Measurements from ENCODE around the gene ZNRD2. TPM values are rescaled to one million over a fixed set of nuclear protein-coding genes. Genes with fewer than 3 reads are reported as not detected.

ZNRD2 gene
- total and polyA plus RNA-seq, 4 donors = 21.7 to 42.5 (median 33.2) TPM

- 59 to 61% methylated on average over 36 to 37 of the region's 37 CpGs for WGBS, 2 donors
- intact Hi-C loops (cut with DNase I) = no loop called here
- Histone ChIP-seq H3K9me3 (ENCODE audit: control insufficient read depth, low read length) (no peaks in the 10 kb centered on the region), H3K4me1 (ENCODE audit: control insufficient read depth in 1 of 2, insufficient read depth in 2 of 2, low read length in 2 of 2) (no peaks in the 10 kb centered on the region), H3K4me3 (ENCODE audit: low read length in 2 of 2) (no peak overlapping the region), H3K27ac (ENCODE audit: low read depth in 1 of 2, low read length in 2 of 2) (no peak overlapping the region), H3K36me3 (ENCODE audit: control insufficient read depth in 1 of 2, insufficient read depth in 2 of 2, low read length in 1 of 2) (peaks cover 0 to 2% of the 10 kb centered on the region in 2 donors), H3K27me3 (ENCODE audit: control insufficient read depth in 1 of 2, insufficient read depth in 2 of 2, low read length in 1 of 2) (no peaks in the 10 kb centered on the region)
- DNase-seq (no peak), ATAC-seq (ENCODE audit: low FRiP score) (no peak)
Measured at GRCh38 chr11:65553301-65554001, 16.8 kb upstream of the ZNRD2 start.

GRCh38 chr11:65554057-65554818, 16.0 kb upstream of the ZNRD2 start:
- no peaks in the 10 kb centered on the region for H3K9me3 ChIP-seq (ENCODE audit: control insufficient read depth, low read length)

DNA sequence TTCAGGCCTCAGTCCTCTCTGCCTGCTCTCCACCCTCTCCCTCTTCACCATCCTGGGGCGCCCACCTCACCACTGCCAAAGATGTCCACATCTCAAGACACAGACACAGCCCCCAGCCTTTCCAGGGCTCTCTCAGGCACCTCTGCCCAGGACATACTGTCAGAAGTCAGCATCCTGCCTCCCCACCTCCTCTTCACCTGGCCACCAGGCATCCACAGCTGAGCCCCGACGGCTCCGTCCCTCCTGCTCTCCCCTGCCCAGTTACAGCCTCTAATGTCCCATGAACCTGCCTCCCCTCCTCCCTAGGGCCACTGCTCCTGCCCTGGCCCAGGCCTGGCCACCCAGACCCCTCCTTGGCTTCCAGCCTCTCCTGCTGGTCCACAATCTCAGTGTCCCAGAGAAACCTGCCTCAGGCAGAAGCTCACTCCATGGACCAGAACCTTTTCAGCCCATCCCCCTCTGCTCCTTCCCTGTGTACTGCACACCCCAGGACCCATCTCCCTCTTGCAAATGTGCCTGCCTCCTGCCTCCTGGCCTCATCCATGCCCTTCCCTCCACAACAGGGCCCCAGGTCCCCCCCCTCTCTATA, 15.3 kb upstream of the ZNRD2 start:
- DNase-seq = no peak
- Histone ChIP-seq H3K4me3 (ENCODE audit: low read length in 2 of 2) (no peak overlapping the region), H3K9me3 (ENCODE audit: control insufficient read depth, low read length) (no peaks in the 10 kb centered on the region), H3K4me1 (ENCODE audit: control insufficient read depth in 1 of 2, insufficient read depth in 2 of 2, low read length in 2 of 2) (no peaks in the 10 kb centered on the region), H3K27ac (ENCODE audit: low read depth in 1 of 2, low read length in 2 of 2) (no peak overlapping the region), H3K27me3 (ENCODE audit: control insufficient read depth in 1 of 2, insufficient read depth in 2 of 2, low read length in 1 of 2) (no peaks in the 10 kb centered on the region), H3K36me3 (ENCODE audit: control insufficient read depth in 1 of 2, insufficient read depth in 2 of 2, low read length in 1 of 2) (peaks cover 0 to 2% of the 10 kb centered on the region in 2 donors)
- WGBS, 2 donors = 56 to 68% methylated on average over 4 of the region's 4 CpGs
- intact Hi-C loops (cut with DNase I) = no loop called here
- ATAC-seq (ENCODE audit: low FRiP score) = no peak

More at GRCh38 chr11:65554057-65554818, 16.0 kb upstream of the ZNRD2 start:
- WGBS, 2 donors = 70 to 76% methylated on average over 26 to 27 of the region's 27 CpGs
- DNase-seq = no peak
- H3K4me3 ChIP-seq (ENCODE audit: low read length in 2 of 2) = no peak overlapping the region
- H3K27ac ChIP-seq (ENCODE audit: low read depth in 1 of 2, low read length in 2 of 2) = no peak overlapping the region
- no peaks in the 10 kb centered on the region for H3K27me3 ChIP-seq (ENCODE audit: control insufficient read depth in 1 of 2, insufficient read depth in 2 of 2, low read length in 1 of 2)
- intact Hi-C loops (cut with DNase I) = no loop called here
- ATAC-seq (ENCODE audit: low FRiP score) = no peak
- H3K36me3 ChIP-seq (ENCODE audit: control insufficient read depth in 1 of 2, insufficient read depth in 2 of 2, low read length in 1 of 2) = peaks cover 0 to 2% of the 10 kb centered on the region in 2 donors
- no peaks in the 10 kb centered on the region for H3K4me1 ChIP-seq (ENCODE audit: control insufficient read depth in 1 of 2, insufficient read depth in 2 of 2, low read length in 2 of 2)

DNA sequence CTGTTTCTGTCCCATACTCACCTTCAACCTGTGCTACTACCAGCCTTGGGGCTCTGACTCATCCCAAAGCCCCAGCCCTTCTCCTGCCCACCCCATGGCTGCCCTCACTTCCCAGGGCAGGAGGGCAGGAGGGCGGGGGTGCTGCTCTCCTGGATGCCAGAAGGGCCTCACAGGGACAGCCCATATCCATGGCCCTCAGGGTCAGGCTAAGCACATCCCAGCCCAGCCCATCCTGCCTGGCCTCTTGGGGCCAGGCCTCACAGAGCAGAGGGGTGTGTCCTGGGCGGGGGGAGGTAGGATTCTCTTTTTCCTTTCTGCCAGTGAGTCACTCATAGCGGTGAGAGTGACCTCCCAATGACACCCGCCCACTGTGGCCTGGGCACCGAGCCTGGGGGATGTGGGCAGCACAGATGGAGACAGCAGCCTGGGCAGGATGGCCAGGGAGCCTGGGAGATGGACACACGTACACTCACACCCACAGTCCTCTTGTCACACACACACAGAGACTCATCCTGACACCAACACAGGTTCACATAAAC, 14.5 kb upstream of the ZNRD2 start:
- Histone ChIP-seq H3K27me3 (ENCODE audit: control insufficient read depth in 1 of 2, insufficient read depth in 2 of 2, low read length in 1 of 2) (no peaks in the 10 kb centered on the region), H3K4me3 (ENCODE audit: low read length in 2 of 2) (no peak overlapping the region), H3K36me3 (ENCODE audit: control insufficient read depth in 1 of 2, insufficient read depth in 2 of 2, low read length in 1 of 2) (peaks cover 0 to 2% of the 10 kb centered on the region in 2 donors), H3K9me3 (ENCODE audit: control insufficient read depth, low read length) (no peaks in the 10 kb centered on the region), H3K4me1 (ENCODE audit: control insufficient read depth in 1 of 2, insufficient read depth in 2 of 2, low read length in 2 of 2) (no peaks in the 10 kb centered on the region), H3K27ac (ENCODE audit: low read depth in 1 of 2, low read length in 2 of 2) (no peak overlapping the region)
- intact Hi-C loops (cut with DNase I) = no loop called here
- 12 to 13% methylated on average over 6 of the region's 6 CpGs for WGBS, 2 donors
- peak; percentile 86 to 92 for DNase-seq
- ATAC-seq (ENCODE audit: low FRiP score) = no peak

GRCh38 chr11:65556470-65557279, 13.6 kb upstream of the ZNRD2 start:
- no peaks in the 10 kb centered on the region for H3K9me3 ChIP-seq (ENCODE audit: control insufficient read depth, low read length)
- no peak for DNase-seq
- no peaks in the 10 kb centered on the region for H3K4me1 ChIP-seq (ENCODE audit: control insufficient read depth in 1 of 2, insufficient read depth in 2 of 2, low read length in 2 of 2)
- H3K27ac ChIP-seq (ENCODE audit: low read depth in 1 of 2, low read length in 2 of 2) = peak overlapping the region in 1 of 2 donors; percentile 12
- intact Hi-C loops (cut with DNase I) = no loop called here
- H3K36me3 ChIP-seq (ENCODE audit: control insufficient read depth in 1 of 2, insufficient read depth in 2 of 2, low read length in 1 of 2) = peaks cover 0 to 2% of the 10 kb centered on the region in 2 donors
- H3K27me3 ChIP-seq (ENCODE audit: control insufficient read depth in 1 of 2, insufficient read depth in 2 of 2, low read length in 1 of 2) = no peaks in the 10 kb centered on the region
- H3K4me3 ChIP-seq (ENCODE audit: low read length in 2 of 2) = peak overlapping the region; percentile 64 to 87
- WGBS, 2 donors = 46 to 52% methylated on average over 12 of the region's 12 CpGs
- ATAC-seq (ENCODE audit: low FRiP score) = no peak

DNA sequence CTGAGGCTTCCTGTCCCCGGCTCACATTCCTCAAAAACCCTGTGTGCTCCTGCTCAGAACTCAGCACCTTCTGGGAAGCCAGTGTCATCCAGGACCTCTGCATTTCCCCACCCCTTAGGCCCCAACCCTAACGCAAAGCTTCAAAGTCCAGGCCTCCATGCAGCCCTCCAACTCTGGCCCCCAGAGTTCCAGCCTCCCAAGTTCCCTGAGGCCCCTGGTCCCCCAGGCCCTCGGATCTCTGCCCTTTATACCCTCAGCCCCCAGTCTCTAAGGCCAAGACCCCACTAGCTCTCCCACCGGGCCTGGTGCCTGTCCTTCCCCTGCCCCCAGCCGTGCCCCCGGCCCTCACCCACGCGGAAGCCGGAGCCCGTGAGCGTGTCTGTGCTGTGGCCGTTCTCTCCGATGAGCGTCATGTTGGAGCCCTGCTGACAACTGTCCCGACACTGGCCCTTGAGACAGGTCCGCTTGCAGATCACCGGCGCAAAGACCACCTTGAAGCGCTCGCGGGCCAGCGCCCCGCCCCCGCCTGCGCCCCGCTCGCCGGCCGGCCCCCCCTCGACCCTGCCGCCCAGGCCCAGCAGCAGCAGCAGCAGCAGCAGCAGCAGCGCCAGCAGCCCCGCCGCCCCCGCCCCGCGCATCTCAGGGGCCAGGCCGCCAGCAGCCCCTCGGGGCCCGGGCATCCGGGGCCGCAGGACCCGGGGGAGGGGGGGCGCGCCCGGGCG, 12.8 kb upstream of the ZNRD2 start:
- peak overlapping the region; percentile 12 to 58 for H3K27ac ChIP-seq (ENCODE audit: low read depth in 1 of 2, low read length in 2 of 2)
- ATAC-seq (ENCODE audit: low FRiP score) = no peak
- intact Hi-C loops (cut with DNase I) = loop anchor here in 1 of 2 donors (2.0 kb wide), 2 partner anchors 17 kb away; no protein-coding TSS in a partner anchor
- H3K36me3 ChIP-seq (ENCODE audit: control insufficient read depth in 1 of 2, insufficient read depth in 2 of 2, low read length in 1 of 2) = no peaks in the 10 kb centered on the region
- no peaks in the 10 kb centered on the region for H3K9me3 ChIP-seq (ENCODE audit: control insufficient read depth, low read length)
- no peak for DNase-seq
- peak overlapping the region; percentile 64 to 87 for H3K4me3 ChIP-seq (ENCODE audit: low read length in 2 of 2)
- H3K27me3 ChIP-seq (ENCODE audit: control insufficient read depth in 1 of 2, insufficient read depth in 2 of 2, low read length in 1 of 2) = no peaks in the 10 kb centered on the region
- H3K4me1 ChIP-seq (ENCODE audit: control insufficient read depth in 1 of 2, insufficient read depth in 2 of 2, low read length in 2 of 2) = no peaks in the 10 kb centered on the region
- WGBS, 2 donors = 1 to 2% methylated on average over 27 to 47 of the region's 47 CpGs

- no peaks in the 10 kb centered on the region for H3K27me3 ChIP-seq (ENCODE audit: control insufficient read depth in 1 of 2, insufficient read depth in 2 of 2, low read length in 1 of 2)
- intact Hi-C loops (cut with DNase I) = loop anchor here in 1 of 2 donors (2.0 kb wide), 2 partner anchors 17 kb away; no protein-coding TSS in a partner anchor
- 1% methylated on average over 37 to 79 of the region's 79 CpGs for WGBS, 2 donors
- H3K36me3 ChIP-seq (ENCODE audit: control insufficient read depth in 1 of 2, insufficient read depth in 2 of 2, low read length in 1 of 2) = no peaks in the 10 kb centered on the region
- H3K9me3 ChIP-seq (ENCODE audit: control insufficient read depth, low read length) = no peaks in the 10 kb centered on the region
- peak within 1 kb of the TSS; percentile 64 to 87 for H3K4me3 ChIP-seq (ENCODE audit: low read length in 2 of 2)
- H3K4me1 ChIP-seq (ENCODE audit: control insufficient read depth in 1 of 2, insufficient read depth in 2 of 2, low read length in 2 of 2) = no peaks in the 10 kb centered on the region
- ATAC-seq (ENCODE audit: low FRiP score) (peak; percentile 89), DNase-seq (peak; percentile 91 to 94)
- peak within 1 kb of the TSS; percentile 73 to 94 for H3K27ac ChIP-seq (ENCODE audit: low read depth in 1 of 2, low read length in 2 of 2)
Measured at GRCh38 chr11:65558002-65558929, 12.0 kb upstream of the ZNRD2 start, which contains the start of gene LTBP3. Gene LTBP3 (minus strand): TSS chr11:65558359. CDS start chr11:65557959, 400 bp downstream.
